ENCODE results near the gene CLEC4A. TPM values are rescaled to one million over a fixed set of nuclear protein-coding genes. Genes with fewer than 3 reads are reported as not detected.
A peak's percentile ranks its signal among the peaks of the same experiment; 100 is the strongest.
"Not testable (repeated sequence)": the region's sequence is repeated elsewhere in the genome, so short reads cannot be mapped to it uniquely, and the experiment has no call there.

Gene CLEC4A
- total RNA-seq, 2 donors from 2014 or later: 1.8 to 3.5 TPM

DNA sequence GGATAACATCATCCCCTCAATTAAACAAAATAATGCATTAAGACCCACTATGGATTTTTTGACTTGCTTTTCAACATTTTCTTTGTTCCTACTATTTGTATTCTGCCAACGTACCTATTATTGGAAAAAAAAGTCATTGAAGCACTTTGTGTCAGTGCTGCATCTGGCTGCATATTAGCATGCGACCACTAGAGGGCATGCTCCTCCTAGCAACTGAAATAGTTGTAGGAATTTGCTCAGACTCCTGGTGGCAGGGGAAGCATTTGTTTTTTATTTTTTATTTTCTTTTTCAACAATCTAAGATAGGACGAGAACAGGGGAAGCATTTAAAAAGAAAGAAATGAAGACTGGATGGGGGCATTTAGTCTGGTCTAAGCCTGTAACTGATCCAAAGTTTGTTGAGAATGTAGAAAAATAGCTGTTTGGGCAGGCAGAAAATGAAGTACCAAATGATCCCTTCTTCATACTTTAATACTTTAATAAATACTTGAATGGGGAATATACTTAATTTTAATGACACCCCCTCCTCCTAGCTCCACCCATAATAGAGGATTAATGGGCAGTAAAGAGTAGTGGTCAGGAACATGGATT lies 14.5 kb upstream of the CLEC4A start:
- peak; percentile 57 to 68 for ATAC-seq
- peaks cover 11% of the 10 kb centered on the region in 2 donors for H3K36me3 Mint-ChIP-seq
- no peak overlapping the region for H3K27ac Mint-ChIP-seq

DNA sequence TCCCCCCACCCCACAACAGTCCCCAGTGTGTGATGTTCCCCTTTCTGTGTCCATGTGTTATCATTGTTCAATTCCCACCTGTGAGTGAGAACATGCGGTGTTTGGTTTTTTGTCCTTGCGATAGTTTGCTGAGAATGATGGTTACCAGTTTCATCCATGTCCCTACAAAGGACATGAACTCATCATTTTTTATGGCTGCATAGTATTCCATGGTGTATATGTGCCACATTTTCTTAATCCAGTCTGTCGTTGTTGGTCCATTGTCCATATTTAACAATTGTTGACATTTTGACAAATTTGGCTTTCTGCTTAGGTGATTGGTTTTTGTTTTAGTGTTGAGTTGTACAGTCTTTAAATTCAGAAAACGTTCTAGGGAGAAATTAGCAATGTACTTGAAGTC lies 10.3 kb upstream of the CLEC4A start:
- H3K9me3 Mint-ChIP-seq; H3K36me3 Mint-ChIP-seq; H3K27ac Mint-ChIP-seq; ATAC-seq; DNase-seq (ENCODE audit: low spot score in 2 of 2): not testable (repeated sequence)

More for the DNA sequence above, 14.5 kb upstream of the CLEC4A start:
- H3K9me3 Mint-ChIP-seq: peaks cover 0 to 7% of the 10 kb centered on the region in 2 donors
- DNase-seq (ENCODE audit: low spot score in 2 of 2): peak; percentile 69 to 75

DNA sequence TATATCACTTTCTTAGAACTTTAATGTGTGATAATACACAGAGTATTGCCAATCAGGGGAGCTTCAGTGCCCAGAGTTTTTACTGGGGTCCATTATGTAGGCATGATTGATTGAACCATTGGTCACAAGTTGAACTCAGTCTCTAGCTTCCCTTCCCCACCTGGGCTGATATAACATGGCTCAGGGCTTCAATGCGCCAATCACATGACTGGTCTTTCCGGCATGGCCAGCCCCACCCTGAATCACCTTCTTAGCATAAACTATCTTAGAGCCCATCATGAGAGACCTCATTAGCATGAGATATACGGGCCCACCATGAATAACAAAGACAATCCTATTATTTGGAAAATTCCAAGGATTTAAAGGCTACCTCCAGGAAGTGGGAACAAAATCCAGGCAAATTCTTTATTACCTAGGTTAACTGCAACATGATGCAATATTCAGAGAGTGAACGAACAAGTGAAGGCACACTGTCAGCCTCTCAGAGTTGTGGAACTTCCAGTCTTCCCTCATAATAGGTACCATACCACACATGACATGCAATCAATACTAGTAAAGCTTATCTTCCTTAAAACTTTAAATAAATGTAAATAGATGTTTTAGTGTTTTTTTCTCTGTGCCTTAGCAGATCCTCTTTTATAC lies 3.2 kb upstream of the CLEC4A start:
- DNase-seq (ENCODE audit: low spot score in 2 of 2) (no peak), ATAC-seq (no peak)
- Mint-ChIP-seq H3K27ac (no peak overlapping the region), H3K36me3 (no peaks in the 10 kb centered on the region), H3K9me3 (no peaks in the 10 kb centered on the region)

GRCh38 chr12:8127138-8127537 lies 3.7 kb downstream of the CLEC4A start:
- peak; percentile 35 to 37 for ATAC-seq

GRCh38 chr12:8133636-8134397 lies 10.4 kb downstream of the CLEC4A start:
- H3K27ac Mint-ChIP-seq; H3K9me3 Mint-ChIP-seq; ATAC-seq; DNase-seq (ENCODE audit: low spot score in 2 of 2); H3K36me3 Mint-ChIP-seq: not testable (repeated sequence)

More at GRCh38 chr12:8127138-8127537, 3.7 kb downstream of the CLEC4A start:
- no peak for DNase-seq (ENCODE audit: low spot score in 2 of 2)
- H3K9me3 Mint-ChIP-seq: peaks cover 0 to 4% of the 10 kb centered on the region in 2 donors
- H3K36me3 Mint-ChIP-seq: peaks cover 0 to 11% of the 10 kb centered on the region in 2 donors
- H3K27ac Mint-ChIP-seq: no peak overlapping the region

DNA sequence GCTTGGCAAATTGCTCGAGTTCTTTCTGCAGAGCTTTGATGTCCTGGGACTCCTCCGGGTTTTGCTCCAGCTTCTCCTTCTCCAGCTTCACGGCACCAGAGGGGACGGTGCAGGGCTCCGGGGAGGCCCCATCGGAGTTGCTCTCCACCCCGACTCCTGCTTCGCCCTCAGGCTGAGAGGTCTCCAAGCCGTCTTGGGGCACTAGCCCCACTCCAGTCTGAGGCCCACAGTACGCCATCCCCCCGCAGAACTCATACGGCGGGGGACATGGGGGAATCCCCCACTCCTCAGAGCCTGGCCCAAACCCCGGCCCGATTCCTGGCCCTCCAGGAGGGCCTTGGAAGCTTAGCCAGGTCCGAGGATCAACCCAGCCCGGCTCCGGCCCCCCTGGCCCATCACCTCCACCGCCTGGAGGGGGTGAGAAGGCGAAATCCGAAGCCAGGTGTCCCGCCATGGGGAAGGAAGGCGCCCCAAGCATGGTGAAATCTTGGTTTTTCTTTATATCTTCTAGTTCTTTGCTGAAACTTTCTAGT lies 11.0 kb downstream of the CLEC4A start:
- not testable (repeated sequence) for H3K27ac Mint-ChIP-seq; DNase-seq (ENCODE audit: low spot score in 2 of 2); H3K36me3 Mint-ChIP-seq; ATAC-seq; H3K9me3 Mint-ChIP-seq

DNA sequence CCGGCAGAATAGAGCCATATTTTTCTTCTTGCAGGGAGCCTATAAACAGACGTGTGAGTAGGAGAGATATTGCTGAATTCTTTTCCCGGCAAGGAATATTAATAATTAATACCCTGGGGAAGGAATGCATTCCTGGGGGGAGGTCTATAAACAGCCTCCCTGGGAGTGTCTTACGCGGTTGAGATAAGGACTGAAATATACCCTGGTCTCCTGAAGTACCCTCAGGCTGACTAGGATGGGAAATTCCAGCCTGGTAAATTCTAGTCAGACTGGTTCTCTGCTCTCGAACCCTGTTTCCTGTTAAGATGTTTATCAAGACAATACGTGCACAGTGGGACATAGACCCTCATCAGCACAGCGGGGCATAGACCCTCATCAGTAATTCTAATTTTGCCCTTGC lies 18.2 kb downstream of the CLEC4A start:
- ATAC-seq; H3K9me3 Mint-ChIP-seq; DNase-seq (ENCODE audit: low spot score in 2 of 2); H3K36me3 Mint-ChIP-seq; H3K27ac Mint-ChIP-seq: not testable (repeated sequence)

GRCh38 chr12:8143261-8143660 lies 19.8 kb downstream of the CLEC4A start:
- H3K9me3 Mint-ChIP-seq: peaks cover 4 to 5% of the 10 kb centered on the region in 2 donors
- DNase-seq (ENCODE audit: low spot score in 2 of 2) (no peak), ATAC-seq (no peak)
- H3K36me3 Mint-ChIP-seq: peaks cover 8 to 10% of the 10 kb centered on the region in 2 donors
- H3K27ac Mint-ChIP-seq: no peak overlapping the region

DNA sequence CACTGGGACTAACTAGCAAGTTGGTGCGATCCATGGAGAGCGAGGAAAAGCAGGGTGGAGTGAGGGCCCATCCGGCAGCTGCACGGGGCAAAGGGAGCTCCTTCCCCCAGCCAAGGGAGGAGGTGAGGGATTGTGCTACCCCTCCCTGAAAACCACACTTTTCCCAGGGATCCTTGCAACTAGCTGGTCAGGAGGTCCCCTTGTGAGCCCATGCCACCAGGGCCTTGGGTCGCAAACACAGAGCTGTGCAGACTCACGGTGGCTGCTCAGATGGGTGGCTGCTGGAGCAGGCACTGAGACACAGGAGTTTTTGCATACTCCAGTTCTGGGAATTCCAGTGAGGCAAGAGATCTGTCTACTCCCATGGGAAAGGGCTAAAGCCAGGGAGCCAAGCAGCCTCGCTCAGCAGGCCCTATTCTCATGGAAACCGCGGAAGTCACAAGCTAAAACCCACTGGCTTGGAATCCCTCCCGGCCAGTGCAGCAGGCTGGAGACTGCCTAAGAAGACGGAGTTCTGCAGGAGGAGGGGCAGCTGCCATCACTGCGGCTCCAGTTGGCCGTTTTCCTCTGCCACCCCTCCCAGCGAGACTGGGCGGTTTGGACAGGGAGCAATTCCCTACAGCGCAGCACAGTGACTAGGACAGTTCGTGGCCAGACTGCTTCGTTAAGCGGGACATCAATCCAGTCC lies 22.5 kb downstream of the CLEC4A start:
- ATAC-seq (no peak), DNase-seq (ENCODE audit: low spot score in 2 of 2) (no peak)
- H3K27ac Mint-ChIP-seq: no peak overlapping the region
- H3K9me3 Mint-ChIP-seq: peaks cover 4 to 5% of the 10 kb centered on the region in 2 donors
- H3K36me3 Mint-ChIP-seq: peaks cover 8 to 10% of the 10 kb centered on the region in 2 donors

DNA sequence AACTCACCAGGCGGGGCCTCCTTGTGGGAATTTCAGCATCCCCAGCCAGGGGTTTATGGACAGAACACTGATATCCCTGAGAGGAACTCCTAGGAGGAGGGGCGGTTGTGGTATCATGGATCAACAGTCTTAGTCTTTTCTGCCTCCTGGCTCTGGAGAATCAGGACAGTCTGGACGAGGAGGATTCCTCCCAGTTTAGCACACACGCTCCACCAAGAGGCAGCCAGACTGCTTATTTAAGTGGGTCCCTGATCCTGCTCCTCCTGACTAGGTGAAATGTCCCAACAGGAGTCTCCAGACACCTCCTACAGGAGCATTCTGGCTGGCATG lies 23.0 kb downstream of the CLEC4A start:
- DNase-seq (ENCODE audit: low spot score in 2 of 2) (no peak), ATAC-seq (no peak)
- Mint-ChIP-seq H3K27ac (no peak overlapping the region), H3K36me3 (peaks cover 8 to 10% of the 10 kb centered on the region in 2 donors), H3K9me3 (peaks cover 4 to 5% of the 10 kb centered on the region in 2 donors)

DNA sequence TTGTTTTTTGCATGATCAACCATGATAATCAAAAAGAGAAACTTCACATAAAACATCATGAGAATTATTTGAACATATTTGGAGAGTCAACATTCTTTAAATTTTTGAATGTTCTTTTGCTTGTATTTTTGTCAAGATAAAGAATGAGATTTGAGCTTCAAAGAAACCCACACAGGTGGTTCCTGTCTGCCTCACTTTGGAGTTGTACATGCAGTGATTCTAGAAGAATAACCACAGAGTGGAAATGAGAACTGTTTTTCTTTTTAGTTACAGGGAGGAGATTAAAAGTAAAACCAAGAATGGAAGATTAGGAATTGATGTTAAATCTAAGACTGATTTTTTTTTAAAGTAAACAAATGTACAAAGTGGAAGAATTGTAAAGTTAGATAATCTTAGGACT lies 31.1 kb downstream of the CLEC4A start:
- ATAC-seq: peak in 1 of 2 donors; percentile 60
- no peak for DNase-seq (ENCODE audit: low spot score in 2 of 2)
- Mint-ChIP-seq H3K9me3 (no peaks in the 10 kb centered on the region), H3K36me3 (no peaks in the 10 kb centered on the region), H3K27ac (no peak overlapping the region)

- no peak for DNase-seq (ENCODE audit: low spot score in 2 of 2)
- H3K9me3 Mint-ChIP-seq: no peaks in the 10 kb centered on the region
- no peak overlapping the region for H3K27ac Mint-ChIP-seq
- no peak for ATAC-seq
- H3K36me3 Mint-ChIP-seq: no peaks in the 10 kb centered on the region
Measured at GRCh38 chr12:8156416-8156815, 33.0 kb downstream of the CLEC4A start.

- DNase-seq (ENCODE audit: low spot score in 2 of 2): no peak
- no peak for ATAC-seq
- no peaks in the 10 kb centered on the region for H3K9me3 Mint-ChIP-seq
- H3K36me3 Mint-ChIP-seq: no peaks in the 10 kb centered on the region
- H3K27ac Mint-ChIP-seq: no peak within 1 kb of the TSS
Measured at GRCh38 chr12:8156845-8157244, 33.4 kb downstream of the CLEC4A start, which contains the start of gene ZNF705A. Gene ZNF705A, plus strand, starts transcription at chr12:8157015. Its CDS starts 15,611 bp downstream, at chr12:8172626.

GRCh38 chr12:8157484-8158198 lies 34.2 kb downstream of the CLEC4A start:
- Mint-ChIP-seq H3K27ac (no peak overlapping the region), H3K9me3 (no peaks in the 10 kb centered on the region), H3K36me3 (no peaks in the 10 kb centered on the region)
- DNase-seq (ENCODE audit: low spot score in 2 of 2): no peak
- ATAC-seq: no peak

DNA sequence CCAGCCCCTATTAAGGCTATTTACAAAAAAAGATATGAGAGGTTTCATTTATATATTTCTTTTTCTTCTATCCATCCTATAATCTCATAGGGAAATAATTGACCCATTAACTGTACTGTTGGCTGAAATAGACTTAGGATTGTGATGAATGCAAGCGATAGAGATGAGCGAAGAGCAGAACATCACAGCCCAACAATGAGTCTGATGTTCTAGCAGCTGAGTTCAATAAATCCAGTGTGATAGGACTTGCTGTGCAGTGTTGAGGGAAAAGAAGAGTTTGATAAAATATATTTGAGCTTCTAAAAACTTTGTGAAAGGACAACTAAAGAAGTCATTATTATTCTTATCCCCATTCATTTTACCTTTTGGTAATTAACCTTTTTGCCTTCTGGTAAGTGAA lies 49.5 kb downstream of the CLEC4A start:
- not testable (repeated sequence) for H3K27ac Mint-ChIP-seq, H3K9me3 Mint-ChIP-seq

GRCh38 chr12:8179989-8180585 lies 56.7 kb downstream of the CLEC4A start:
- peak; percentile 68 to 86 for DNase-seq (ENCODE audit: low spot score in 2 of 2)
- H3K9me3 Mint-ChIP-seq, H3K36me3 Mint-ChIP-seq: not testable (repeated sequence)
- ATAC-seq: peak; percentile 87 to 96
- H3K27ac Mint-ChIP-seq: peak overlapping the region; percentile 55 to 85

More for the DNA sequence above, 49.5 kb downstream of the CLEC4A start:
- not testable (repeated sequence) for ATAC-seq; DNase-seq (ENCODE audit: low spot score in 2 of 2); H3K36me3 Mint-ChIP-seq

Measured in activated naive CD4-positive, alpha-beta T cell treated with anti-CD3 and anti-CD28 coated beads, Interleukin-2, amount 50 U/mL, for 72 hours (primary cell).